ENCODE measurements around the gene LEMD3.

GRCh38 chr12:65125247-65125646 lies 44.1 kb upstream of the LEMD3 start:
- TF ChIP-seq CTCF (conservative IDR thresholded peaks at IDR 0.05; ENCODE audit: low read depth, low read length): no peak
- TF ChIP-seq EZH2 (IDR thresholded peaks at IDR 0.05; ENCODE audit: low read length, unreplicated experiment): no peak
